H1 (cell line): ENCODE results near the gene ARL2BP.

Experiments
- CEBPB ChIP-seq: IDR thresholded peaks from 2 replicates; pipeline ENCODE4 v1.6.1; 2012; ENCODE audit warnings: low read depth, low read length
- CREB1 ChIP-seq: IDR thresholded peaks from 2 replicates; pipeline ENCODE4 v1.6.1; 2012; ENCODE audit warnings: inconsistent platforms
- KDM5A ChIP-seq: fragments of 200-600 bp; IDR thresholded peaks from 2 replicates; pipeline ENCODE4 v1.7.1; 2012; ENCODE audit warnings: mild to moderate bottlenecking, low read length, inconsistent platforms, mixed read lengths
- POLR2A ChIP-seq, 2 experiments: IDR thresholded peaks; 1 replicate in 1 of 2; 2 replicates in 1 of 2; pipeline ENCODE4 v1.6.1; 2011; ENCODE audit warnings: low read depth in 2 of 2, low read length in 2 of 2, mild to moderate bottlenecking in 2 of 2; ENCODE audit errors: control extremely low read depth in 1 of 2
- POU5F1 ChIP-seq: IDR thresholded peaks from 2 replicates; pipeline ENCODE4 v1.6.1; 2011; ENCODE audit warnings: low read depth, mild to moderate bottlenecking, low read length, moderate library complexity

- TF ChIP-seq CEBPB = no peak
- no peak for TF ChIP-seq KDM5A
- no peak for TF ChIP-seq POU5F1
- no peak for TF ChIP-seq CREB1
- no peak for TF ChIP-seq POLR2A (IDR thresholded peaks at IDR 0.05; ENCODE audit: control extremely low read depth in 1 of 2, low read depth in 2 of 2, low read length in 2 of 2)
Measured at GRCh38 chr16:57282510-57283213, 37.6 kb downstream of the ARL2BP start.
